ENCODE results near the gene GC. TPM values are rescaled to one million over a fixed set of nuclear protein-coding genes. Genes with fewer than 3 reads are reported as not detected.

Gene GC
- total RNA-seq, 1 experiment from 2014 or later, result 1.8 TPM

DNA sequence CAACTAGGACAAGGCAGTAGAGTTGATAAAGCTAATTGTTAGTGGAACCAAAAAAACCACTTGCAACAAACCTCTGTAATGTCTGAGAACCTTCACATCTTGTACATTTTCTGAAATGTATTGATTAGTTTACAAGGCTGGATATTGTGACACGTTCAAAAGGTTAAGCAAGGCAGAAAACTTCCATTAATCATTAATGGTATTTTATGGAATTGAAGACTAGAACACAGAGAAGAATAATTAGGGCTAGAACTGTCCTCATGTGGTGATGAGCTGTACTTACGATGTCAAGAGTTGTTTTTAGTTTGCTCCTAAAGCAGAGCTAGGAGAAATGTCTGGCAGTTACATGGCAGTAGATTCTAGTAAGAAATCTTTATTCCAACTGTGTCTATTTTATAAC is 12.3 kb downstream of the GC start:
- H2AFZ ChIP-seq (ENCODE audit: low read depth, low read length, poor library complexity, severe bottlenecking), result no peak overlapping the region
- no peaks in the 10 kb centered on the region for H3K36me3 ChIP-seq (ENCODE audit: control insufficient read depth in 1 of 2, insufficient read depth in 2 of 2, low read length in 2 of 2)
- H3K4me3 ChIP-seq (replicated peaks in 1 of 2; ENCODE audit: low read depth in 1 of 2, low read length in 2 of 2), result no peak overlapping the region
- intact Hi-C loops (cut with micrococcal nuclease), result no loop called here
- BruUV-seq (replicated peaks), result no TSS peak
- H3K27me3 ChIP-seq (ENCODE audit: insufficient read depth, low read length), result no peaks in the 10 kb centered on the region
- H4K20me1 ChIP-seq (ENCODE audit: insufficient read depth), result no peaks in the 10 kb centered on the region
- H3K27ac ChIP-seq (ENCODE audit: low read depth, low read length), result no peak overlapping the region
- ATAC-seq (no peak), DNase-seq (ENCODE audit: low read depth, low spot score) (no peak)
- ChIA-PET CTCF (no interaction called here), RAD21 (ENCODE audit: low non-redundant PET in 1 of 2, low total read pairs in 2 of 2, uncharacterized antibody in 2 of 2, unreplicated experiment in 2 of 2) (no interaction called here), POLR2A (no interaction called here)
- H3K4me1 ChIP-seq (ENCODE audit: control insufficient read depth in 1 of 2, insufficient read depth in 2 of 2, low read length in 2 of 2), result no peaks in the 10 kb centered on the region
- no peak overlapping the region for H3K4me2 ChIP-seq (ENCODE audit: low read length)
- H3K79me2 ChIP-seq (ENCODE audit: insufficient read depth, low read length), result no peaks in the 10 kb centered on the region
- H3K9me3 ChIP-seq (ENCODE audit: control insufficient read depth in 1 of 2, insufficient read depth in 1 of 2, low read depth in 1 of 2, low read length in 2 of 2), result no peaks in the 10 kb centered on the region; a peak in 1 of 4 replicates
- TF ChIP-seq EZH2 (IDR thresholded peaks at IDR 0.05), result no peak
- no peak for TF ChIP-seq SIN3A (IDR thresholded peaks at IDR 0.05; ENCODE audit: low read depth)
- no peak for TF ChIP-seq JUND (IDR thresholded peaks at IDR 0.05)
- TF ChIP-seq EZH2phosphoT487 (IDR thresholded peaks at IDR 0.05; ENCODE audit: borderline replicate concordance), result no peak
- no peak for TF ChIP-seq ZNF274 (IDR thresholded peaks at IDR 0.05; ENCODE audit: low read depth, low read length)
- no peak for TF ChIP-seq ZBTB33 (IDR thresholded peaks at IDR 0.05; ENCODE audit: extremely low read depth, insufficient replicate concordance, low read length)
- TF ChIP-seq, protein P1, sequence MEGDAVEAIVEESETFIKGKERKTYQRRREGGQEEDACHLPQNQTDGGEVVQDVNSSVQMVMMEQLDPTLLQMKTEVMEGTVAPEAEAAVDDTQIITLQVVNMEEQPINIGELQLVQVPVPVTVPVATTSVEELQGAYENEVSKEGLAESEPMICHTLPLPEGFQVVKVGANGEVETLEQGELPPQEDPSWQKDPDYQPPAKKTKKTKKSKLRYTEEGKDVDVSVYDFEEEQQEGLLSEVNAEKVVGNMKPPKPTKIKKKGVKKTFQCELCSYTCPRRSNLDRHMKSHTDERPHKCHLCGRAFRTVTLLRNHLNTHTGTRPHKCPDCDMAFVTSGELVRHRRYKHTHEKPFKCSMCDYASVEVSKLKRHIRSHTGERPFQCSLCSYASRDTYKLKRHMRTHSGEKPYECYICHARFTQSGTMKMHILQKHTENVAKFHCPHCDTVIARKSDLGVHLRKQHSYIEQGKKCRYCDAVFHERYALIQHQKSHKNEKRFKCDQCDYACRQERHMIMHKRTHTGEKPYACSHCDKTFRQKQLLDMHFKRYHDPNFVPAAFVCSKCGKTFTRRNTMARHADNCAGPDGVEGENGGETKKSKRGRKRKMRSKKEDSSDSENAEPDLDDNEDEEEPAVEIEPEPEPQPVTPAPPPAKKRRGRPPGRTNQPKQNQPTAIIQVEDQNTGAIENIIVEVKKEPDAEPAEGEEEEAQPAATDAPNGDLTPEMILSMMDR (IDR thresholded peaks at IDR 0.05 in 2 of 3, conservative IDR thresholded peaks at IDR 0.05 in 1 of 3; ENCODE audit: borderline replicate concordance in 1 of 3, insufficient read depth in 1 of 3, low read depth in 2 of 3, low read length in 2 of 3), result no peak
- TF ChIP-seq CEBPB (IDR thresholded peaks at IDR 0.05; ENCODE audit: low read depth), result no peak
- TF ChIP-seq YY1 (IDR thresholded peaks at IDR 0.05; ENCODE audit: extremely low read depth, insufficient replicate concordance, low read depth, low read length), result no peak
- no peak for TF ChIP-seq POLR2AphosphoS5 (IDR thresholded peaks at IDR 0.05; ENCODE audit: low read depth, low read length)
- no peak for TF ChIP-seq CBX3 (IDR thresholded peaks at IDR 0.05; ENCODE audit: low read depth)
- no peak for TF ChIP-seq EGR1 (IDR thresholded peaks at IDR 0.05; ENCODE audit: low read depth)
- H3K9me2 ChIP-seq (ENCODE audit: insufficient read depth), result no peaks in the 10 kb centered on the region
- H3K9ac ChIP-seq (ENCODE audit: low read length), result no peak overlapping the region
